ENCODE measurements around the gene ZNF330. TPM values are rescaled to one million over a fixed set of nuclear protein-coding genes. Genes with fewer than 3 reads are reported as not detected.

The ZNF330 gene
- total RNA-seq, result 10 to 100 TPM; 27.5 to 42.4 (median 32.8) TPM

- intact Hi-C loops (cut with DNase I), result loop anchor here (10.0 kb wide), 1 partner anchor 356 kb away; no protein-coding TSS in a partner anchor
These were observed at the start of gene ZNF330 for GRCh38 chr4:141220691-141221659. TSS of gene ZNF330 (plus strand) at chr4:141220895. CDS start at chr4:141222372, 1,477 bp downstream.

DNA sequence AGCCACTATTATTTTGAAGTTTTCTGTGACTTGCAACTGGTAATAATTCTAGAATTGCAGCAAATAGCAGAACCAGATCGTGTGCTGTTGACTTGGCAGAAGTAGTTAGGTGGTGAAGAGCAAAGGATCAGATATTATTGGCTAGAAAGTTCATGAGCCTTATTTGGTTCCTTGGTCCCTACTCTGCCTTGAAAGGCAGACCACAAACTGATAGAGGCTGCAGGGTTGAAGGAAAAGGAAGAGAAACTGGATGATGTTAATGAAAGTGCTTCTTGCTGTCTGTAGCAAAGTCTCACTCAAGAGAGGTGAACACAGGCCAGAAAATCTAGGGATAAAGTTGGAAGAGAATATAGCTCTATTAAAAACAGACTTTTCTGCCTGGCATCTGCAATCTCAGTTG lies 46.2 kb upstream of the ZNF330 start:
- Histone ChIP-seq H3K4me3 (no peak overlapping the region), H3K27me3 (no peaks in the 10 kb centered on the region), H3K36me3 (no peaks in the 10 kb centered on the region), H3K27ac (replicated peaks in 1 of 4) (no peak overlapping the region), H3K9me3 (no peaks in the 10 kb centered on the region), H3K4me1 (peaks cover 0 to 1% (median under 1%) of the 10 kb centered on the region in 4 donors)
- TF ChIP-seq POLR2A (IDR thresholded peaks at IDR 0.05; ENCODE audit: low read depth) (no peak), POLR2AphosphoS5 (IDR thresholded peaks at IDR 0.05) (no peak), EP300 (IDR thresholded peaks at IDR 0.05) (no peak), CTCF (IDR thresholded peaks at IDR 0.05) (no peak)
- 55% methylated on average over 1 of the region's 1 CpG for WGBS
- intact Hi-C loops (cut with DNase I), result no loop called here
- DNase-seq (ENCODE audit: extremely low spot score), result no peak

More at GRCh38 chr4:141220691-141221659, at the start of gene ZNF330:
- H3K4me1 ChIP-seq, result peaks cover 13 to 48% (median 33%) of the 10 kb centered on the region in 4 donors
- peak within 1 kb of the TSS; percentile 88 to 98 (median 94) for H3K4me3 ChIP-seq
- H3K9me3 ChIP-seq, result no peaks in the 10 kb centered on the region
- DNase-seq (ENCODE audit: extremely low spot score), result peak; percentile 96
- H3K27me3 ChIP-seq, result no peaks in the 10 kb centered on the region
- H3K36me3 ChIP-seq, result peaks cover 0 to 14% (median 3%) of the 10 kb centered on the region in 4 donors
- 0% methylated on average over 23 of the region's 57 CpGs for WGBS
- H3K27ac ChIP-seq (replicated peaks in 1 of 4), result peak within 1 kb of the TSS; percentile 94 to 99 (median 98)
- TF ChIP-seq POLR2AphosphoS5 (IDR thresholded peaks at IDR 0.05), result peak; percentile 98
- peak in 2 of 3 experiments; percentile 17 to 32 for TF ChIP-seq CTCF (IDR thresholded peaks at IDR 0.05)
- no peak for TF ChIP-seq EP300 (IDR thresholded peaks at IDR 0.05)
- TF ChIP-seq POLR2A (IDR thresholded peaks at IDR 0.05; ENCODE audit: low read depth), result peak; percentile 92

- Histone ChIP-seq H3K4me3 (no peak overlapping the region), H3K27me3 (no peaks in the 10 kb centered on the region), H3K4me1 (peaks cover 0 to 10% (median 5%) of the 10 kb centered on the region in 4 donors), H3K27ac (replicated peaks in 1 of 4) (no peak overlapping the region), H3K36me3 (no peaks in the 10 kb centered on the region), H3K9me3 (no peaks in the 10 kb centered on the region)
- 35% methylated on average over 1 of the region's 1 CpG for WGBS
- intact Hi-C loops (cut with DNase I), result no loop called here
- no peak for TF ChIP-seq POLR2AphosphoS5 (IDR thresholded peaks at IDR 0.05)
- no peak for TF ChIP-seq CTCF (IDR thresholded peaks at IDR 0.05)
- no peak for TF ChIP-seq EP300 (IDR thresholded peaks at IDR 0.05)
- TF ChIP-seq POLR2A (IDR thresholded peaks at IDR 0.05; ENCODE audit: low read depth), result no peak
- no peak for DNase-seq (ENCODE audit: extremely low spot score)
These were observed 43.5 kb upstream of the ZNF330 start for GRCh38 chr4:141177171-141177570.

DNA sequence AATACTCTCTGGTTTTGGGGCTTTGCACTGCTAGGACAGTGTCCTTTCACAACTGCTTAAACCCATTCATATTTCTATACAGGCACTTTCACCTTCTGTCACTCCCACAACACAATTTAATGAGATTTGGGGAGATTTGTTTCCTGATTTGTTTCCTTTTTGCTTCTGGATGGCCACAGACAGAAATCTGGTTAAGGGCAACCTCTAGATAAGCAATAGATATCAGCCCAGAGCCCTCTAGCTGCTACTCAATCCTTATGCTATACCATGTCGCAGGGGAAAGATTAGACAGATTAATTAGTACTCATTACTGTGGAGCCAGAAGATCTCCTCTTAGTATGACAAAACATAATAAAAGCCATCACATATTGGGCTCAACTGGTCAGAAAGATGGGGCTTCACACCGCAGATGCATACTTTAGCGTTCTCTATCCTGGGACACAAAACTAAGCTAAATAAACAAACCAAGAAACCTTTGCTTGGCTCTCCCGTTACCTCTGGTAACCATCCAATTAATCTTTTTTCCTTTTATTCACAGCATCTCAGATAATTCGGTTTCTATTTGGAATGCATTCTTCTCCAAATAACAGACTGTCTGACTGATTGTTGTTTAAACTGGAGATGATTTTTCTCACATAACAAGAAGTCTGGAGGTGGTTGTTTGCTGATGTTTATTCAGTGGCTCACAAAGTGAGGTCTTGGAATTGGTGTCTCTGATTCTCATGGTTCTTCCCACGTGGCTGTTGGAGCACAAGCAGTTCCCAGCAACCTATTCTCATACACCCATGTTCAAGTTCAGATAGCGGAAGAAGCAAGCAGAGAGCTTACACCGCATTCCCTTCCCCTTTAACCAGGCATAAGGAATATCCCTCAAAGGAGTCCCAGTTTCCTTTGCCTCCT lies 41.0 kb upstream of the ZNF330 start:
- no peaks in the 10 kb centered on the region for H3K27me3 ChIP-seq
- TF ChIP-seq EP300 (IDR thresholded peaks at IDR 0.05), result no peak
- TF ChIP-seq POLR2AphosphoS5 (IDR thresholded peaks at IDR 0.05), result no peak
- no peak for TF ChIP-seq CTCF (IDR thresholded peaks at IDR 0.05)
- TF ChIP-seq POLR2A (IDR thresholded peaks at IDR 0.05; ENCODE audit: low read depth), result no peak
- H3K27ac ChIP-seq (replicated peaks in 1 of 4), result no peak overlapping the region
- no peak for DNase-seq (ENCODE audit: extremely low spot score)
- 40% methylated on average over 8 of the region's 8 CpGs for WGBS
- H3K36me3 ChIP-seq, result no peaks in the 10 kb centered on the region
- H3K4me1 ChIP-seq, result peaks cover 0 to 10% (median 5%) of the 10 kb centered on the region in 4 donors
- intact Hi-C loops (cut with DNase I), result no loop called here
- no peaks in the 10 kb centered on the region for H3K9me3 ChIP-seq
- H3K4me3 ChIP-seq, result no peak overlapping the region

All from esophagus muscularis mucosa (tissue), 4 donors.